Panc1 (cell line): Measurements from ENCODE around the gene SENP7.

Experiments used
- POLR2AphosphoS5 ChIP-seq: IDR thresholded peaks from 2 replicates; pipeline ENCODE4 v1.6.1; 2012; ENCODE audit warnings: mild to moderate bottlenecking, low read depth, low read length, moderate library complexity
- SIN3A ChIP-seq: IDR thresholded peaks from 2 replicates; pipeline ENCODE4 v1.6.1; 2012; ENCODE audit warnings: low read depth, mild to moderate bottlenecking, low read length, moderate library complexity, borderline replicate concordance; ENCODE audit not compliant: insufficient read depth
- TCF7L2 ChIP-seq: IDR thresholded peaks from 2 replicates; pipeline ENCODE4 v1.6.1; 2011; ENCODE audit warnings: mild to moderate bottlenecking, low read depth, low read length, inconsistent platforms
- TF ChIP-seq, protein P1 (sequence below): fragments of 450-650 bp; IDR thresholded peaks from 2 replicates; pipeline ENCODE4 v1.5.1; 2017; ENCODE audit warnings: mild to moderate bottlenecking
- TF ChIP-seq, protein P2 (sequence below), 2 experiments: IDR thresholded peaks; 2 replicates each; pipeline ENCODE4 v1.6.1; 2011 to 2012; ENCODE audit warnings: low read depth in 2 of 2, control low read depth in 1 of 2, low read length in 1 of 2, mild to moderate bottlenecking in 1 of 2, moderate library complexity in 1 of 2; ENCODE audit not compliant: insufficient read depth in 1 of 2

DNA sequence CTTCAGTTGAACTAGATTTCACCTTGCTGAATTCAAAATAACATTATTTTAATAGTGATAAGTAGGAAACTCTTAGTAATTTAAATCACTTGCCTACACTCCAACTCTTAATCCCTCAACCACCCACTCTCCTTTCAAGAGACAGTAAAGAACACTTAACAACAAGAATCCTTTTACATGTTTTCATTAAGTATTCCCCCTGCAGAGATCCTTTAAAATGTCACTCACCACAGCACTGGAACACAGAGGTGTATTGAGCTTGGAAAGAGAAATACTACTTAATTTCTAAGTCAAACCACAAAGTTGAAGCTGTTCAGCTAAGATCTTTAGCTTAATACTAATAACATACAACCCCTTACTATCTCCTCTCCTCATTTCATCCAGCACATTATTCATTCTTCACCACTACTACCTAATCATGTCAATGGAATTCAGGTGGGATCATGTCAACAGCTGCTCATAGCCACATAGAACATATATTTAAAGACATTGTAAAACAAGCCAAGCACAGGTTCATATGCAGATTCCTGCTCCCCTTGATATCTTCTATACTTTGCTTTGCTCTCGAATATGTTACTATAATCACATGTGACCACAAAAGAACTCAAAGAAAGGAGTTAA is 233.1 kb downstream of the SENP7 start:
- TF ChIP-seq, protein P1, sequence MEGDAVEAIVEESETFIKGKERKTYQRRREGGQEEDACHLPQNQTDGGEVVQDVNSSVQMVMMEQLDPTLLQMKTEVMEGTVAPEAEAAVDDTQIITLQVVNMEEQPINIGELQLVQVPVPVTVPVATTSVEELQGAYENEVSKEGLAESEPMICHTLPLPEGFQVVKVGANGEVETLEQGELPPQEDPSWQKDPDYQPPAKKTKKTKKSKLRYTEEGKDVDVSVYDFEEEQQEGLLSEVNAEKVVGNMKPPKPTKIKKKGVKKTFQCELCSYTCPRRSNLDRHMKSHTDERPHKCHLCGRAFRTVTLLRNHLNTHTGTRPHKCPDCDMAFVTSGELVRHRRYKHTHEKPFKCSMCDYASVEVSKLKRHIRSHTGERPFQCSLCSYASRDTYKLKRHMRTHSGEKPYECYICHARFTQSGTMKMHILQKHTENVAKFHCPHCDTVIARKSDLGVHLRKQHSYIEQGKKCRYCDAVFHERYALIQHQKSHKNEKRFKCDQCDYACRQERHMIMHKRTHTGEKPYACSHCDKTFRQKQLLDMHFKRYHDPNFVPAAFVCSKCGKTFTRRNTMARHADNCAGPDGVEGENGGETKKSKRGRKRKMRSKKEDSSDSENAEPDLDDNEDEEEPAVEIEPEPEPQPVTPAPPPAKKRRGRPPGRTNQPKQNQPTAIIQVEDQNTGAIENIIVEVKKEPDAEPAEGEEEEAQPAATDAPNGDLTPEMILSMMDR, result no peak
- TF ChIP-seq SIN3A (no peak), POLR2AphosphoS5 (no peak), TCF7L2 (no peak)
- TF ChIP-seq, protein P2, sequence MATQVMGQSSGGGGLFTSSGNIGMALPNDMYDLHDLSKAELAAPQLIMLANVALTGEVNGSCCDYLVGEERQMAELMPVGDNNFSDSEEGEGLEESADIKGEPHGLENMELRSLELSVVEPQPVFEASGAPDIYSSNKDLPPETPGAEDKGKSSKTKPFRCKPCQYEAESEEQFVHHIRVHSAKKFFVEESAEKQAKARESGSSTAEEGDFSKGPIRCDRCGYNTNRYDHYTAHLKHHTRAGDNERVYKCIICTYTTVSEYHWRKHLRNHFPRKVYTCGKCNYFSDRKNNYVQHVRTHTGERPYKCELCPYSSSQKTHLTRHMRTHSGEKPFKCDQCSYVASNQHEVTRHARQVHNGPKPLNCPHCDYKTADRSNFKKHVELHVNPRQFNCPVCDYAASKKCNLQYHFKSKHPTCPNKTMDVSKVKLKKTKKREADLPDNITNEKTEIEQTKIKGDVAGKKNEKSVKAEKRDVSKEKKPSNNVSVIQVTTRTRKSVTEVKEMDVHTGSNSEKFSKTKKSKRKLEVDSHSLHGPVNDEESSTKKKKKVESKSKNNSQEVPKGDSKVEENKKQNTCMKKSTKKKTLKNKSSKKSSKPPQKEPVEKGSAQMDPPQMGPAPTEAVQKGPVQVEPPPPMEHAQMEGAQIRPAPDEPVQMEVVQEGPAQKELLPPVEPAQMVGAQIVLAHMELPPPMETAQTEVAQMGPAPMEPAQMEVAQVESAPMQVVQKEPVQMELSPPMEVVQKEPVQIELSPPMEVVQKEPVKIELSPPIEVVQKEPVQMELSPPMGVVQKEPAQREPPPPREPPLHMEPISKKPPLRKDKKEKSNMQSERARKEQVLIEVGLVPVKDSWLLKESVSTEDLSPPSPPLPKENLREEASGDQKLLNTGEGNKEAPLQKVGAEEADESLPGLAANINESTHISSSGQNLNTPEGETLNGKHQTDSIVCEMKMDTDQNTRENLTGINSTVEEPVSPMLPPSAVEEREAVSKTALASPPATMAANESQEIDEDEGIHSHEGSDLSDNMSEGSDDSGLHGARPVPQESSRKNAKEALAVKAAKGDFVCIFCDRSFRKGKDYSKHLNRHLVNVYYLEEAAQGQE (IDR thresholded peaks at IDR 0.05; ENCODE audit: insufficient read depth in 1 of 2, low read depth in 2 of 2, low read length in 1 of 2), result no peak
